CD14-positive monocyte (primary cell): ENCODE measurements around the gene KDM2A. TPM values are rescaled to one million over a fixed set of nuclear protein-coding genes. Genes with fewer than 3 reads are reported as not detected.

Source experiments
- DNase-seq, 3 donors: peaks; one replicate each; pipeline ENCODE4 v3.0.0-alpha.2; 2011 to 2022
- H2AFZ ChIP-seq: 2 replicates; pipeline ENCODE4 v1.6.0; 2012; ENCODE audit warnings: mild to moderate bottlenecking, low read depth, low read length, inconsistent platforms; ENCODE audit not compliant: insufficient read depth, poor library complexity, severe bottlenecking
- H3K27ac ChIP-seq, 2 donors: 1 replicate in 1 of 2; 2 replicates in 1 of 2; pipeline ENCODE4 v1.5.1; 2012 to 2013; ENCODE audit warnings: low read length in 2 of 2, control low read depth in 1 of 2, inconsistent platforms in 1 of 2, low read depth in 1 of 2, mild to moderate bottlenecking in 1 of 2
- H3K27me3 ChIP-seq, 2 donors: one replicate each; pipeline versions ENCODE4 v1.6.0 to v1.6.1; 2011 to 2013; ENCODE audit warnings: low read length in 2 of 2; ENCODE audit not compliant: control insufficient read depth in 2 of 2, insufficient read depth in 2 of 2
- H3K36me3 ChIP-seq, 2 donors: replicated peaks in 1 of 2; 1 replicate in 1 of 2; 2 replicates in 1 of 2; pipeline versions ENCODE4 v1.5.1 to v1.6.1; 2012 to 2013; ENCODE audit warnings: low read length in 2 of 2, control low read depth in 1 of 2, inconsistent platforms in 1 of 2, mild to moderate bottlenecking in 1 of 2; ENCODE audit not compliant: insufficient read depth in 2 of 2, control insufficient read depth in 1 of 2
- H3K4me1 ChIP-seq, 2 donors: 1 replicate in 1 of 2; 2 replicates in 1 of 2; pipeline versions ENCODE4 v1.5.1 to v1.6.1; 2012 to 2013; ENCODE audit warnings: low read length in 2 of 2, control low read depth in 1 of 2, inconsistent platforms in 1 of 2, mild to moderate bottlenecking in 1 of 2, moderate library complexity in 1 of 2; ENCODE audit not compliant: insufficient read depth in 2 of 2, control insufficient read depth in 1 of 2
- H3K4me2 ChIP-seq: replicated peaks from 2 replicates; pipeline ENCODE3; 2012; ENCODE audit warnings: low read length, moderate library complexity, mild to moderate bottlenecking; ENCODE audit not compliant: poor library complexity, severe bottlenecking; ENCODE audit errors: extremely low read depth
- H3K4me3 ChIP-seq, 3 experiments: fragments of 200-600 bp in 1 of 3; sonication (generic) in 1 of 3; replicated peaks in 1 of 3; 1 replicate in 2 of 3; 2 replicates in 1 of 3; pipeline ENCODE4 v1.5.1; 2011 to 2013; ENCODE audit warnings: low read length in 3 of 3, mild to moderate bottlenecking in 3 of 3, control low read depth in 2 of 3, low read depth in 2 of 3, inconsistent platforms in 1 of 3, moderate library complexity in 1 of 3
- H3K79me2 ChIP-seq: 2 replicates; pipeline ENCODE4 v1.6.0; 2012; ENCODE audit warnings: mild to moderate bottlenecking, control low read depth, inconsistent platforms, low read length, moderate library complexity; ENCODE audit not compliant: insufficient read depth
- H3K9ac ChIP-seq: 2 replicates; pipeline ENCODE4 v1.6.0; 2017; ENCODE audit warnings: low read length, mild to moderate bottlenecking; ENCODE audit not compliant: insufficient read depth, poor library complexity, severe bottlenecking
- H3K9me3 ChIP-seq, 2 donors: replicated peaks in 1 of 2; 1 replicate in 1 of 2; 2 replicates in 1 of 2; pipeline versions ENCODE4 v1.5.1 to v1.6.1; 2012 to 2013; ENCODE audit warnings: low read length in 2 of 2, control low read depth in 1 of 2; ENCODE audit not compliant: control insufficient read depth in 1 of 2, insufficient read depth in 1 of 2
- H4K20me1 ChIP-seq: 2 replicates; pipeline ENCODE4 v1.6.0; 2012; ENCODE audit warnings: mild to moderate bottlenecking, low read length, control low read depth, moderate library complexity; ENCODE audit not compliant: insufficient read depth
- H3K27ac Mint-ChIP-seq, 7 donors: one replicate each; pipeline ENCODE4 v1.8.0; 2020; ENCODE audit warnings: mild to moderate bottlenecking in 7 of 7, mixed read lengths in 7 of 7, moderate library complexity in 6 of 7, inconsistent platforms in 2 of 7
- H3K27me3 Mint-ChIP-seq, 3 donors: one replicate each; pipeline ENCODE4 v1.8.0; 2021 to 2022; ENCODE audit warnings: low read depth in 3 of 3, mild to moderate bottlenecking in 3 of 3, mixed read lengths in 3 of 3, moderate library complexity in 3 of 3, inconsistent platforms in 1 of 3
- H3K36me3 Mint-ChIP-seq, 2 donors: one replicate each; pipeline ENCODE4 v1.8.0; 2020; ENCODE audit warnings: mixed read lengths in 2 of 2, inconsistent platforms in 1 of 2, mild to moderate bottlenecking in 1 of 2
- H3K4me1 Mint-ChIP-seq: one replicate; pipeline ENCODE4 v1.8.0; 2020; ENCODE audit warnings: mild to moderate bottlenecking, mixed read lengths
- H3K4me3 Mint-ChIP-seq, 2 donors: one replicate each; pipeline ENCODE4 v1.8.0; 2020; ENCODE audit warnings: mild to moderate bottlenecking in 2 of 2, mixed read lengths in 2 of 2, moderate library complexity in 1 of 2
- H3K9me3 Mint-ChIP-seq, 7 donors: one replicate each; pipeline ENCODE4 v1.8.0; 2020 to 2022; ENCODE audit warnings: mixed read lengths in 7 of 7, mild to moderate bottlenecking in 6 of 7, moderate library complexity in 6 of 7, inconsistent platforms in 2 of 7
- WGBS: methylation state at CpG from one replicate; pipeline ENCODE4 v1.1.5; 2013; ENCODE audit warnings: missing lambda C conversion rate; ENCODE audit not compliant: insufficient coverage; 5-methylcytosine and 5-hydroxymethylcytosine counted together
- intact Hi-C, 2 donors: fragments of 100-400 bp; cut with micrococcal nuclease; formaldehyde crosslinking; loops; one replicate each; pipeline versions ENCODE4 v1.15.0 to v1.15.1; 2023
- polyA plus RNA-seq, 3 donors: library from polyadenylated mRNA; depleted of rRNA in 1 of 3; unstranded in 2 of 3; stranded (reverse) in 1 of 3; fragments of 300-500 nt in 2 of 3; fragments of >200 nt in 1 of 3; fragmentation: Illumina TruSeq in 2 of 3; gene quantifications; 1 replicate in 2 of 3; 2 replicates in 1 of 3; pipeline ENCODE4 v1.2.3, GENCODE V29; 2012 to 2021
- TF ChIP-seq, protein P1 (sequence below): fragments of 200-600 bp; IDR thresholded peaks from one replicate; pipeline ENCODE4 v1.8.0; 2022; ENCODE audit warnings: antibody characterized with exemption, mild to moderate bottlenecking

The KDM2A gene
- polyA plus RNA-seq, 3 donors, result 2.6 to 98.9 (median 3.9) TPM

DNA sequence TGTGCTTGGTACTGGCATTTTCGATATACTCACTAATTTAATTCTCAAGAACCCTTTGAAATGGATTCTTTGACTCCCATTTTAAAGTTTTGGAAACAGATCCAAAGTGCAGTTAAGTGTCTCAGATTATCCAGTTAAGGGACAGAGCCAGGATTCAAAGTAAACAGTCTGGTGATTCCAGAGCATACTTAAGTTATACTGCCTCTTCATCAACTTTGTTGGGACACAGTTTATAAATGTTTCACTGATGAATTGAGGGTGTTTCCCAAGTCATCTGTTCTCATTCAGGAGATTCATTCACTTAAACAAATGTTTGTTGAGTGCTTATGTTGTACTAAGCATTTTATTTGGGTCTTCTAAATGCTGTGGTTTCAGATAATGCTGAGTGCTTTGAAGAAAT, 17.1 kb downstream of the KDM2A start:
- H3K4me3 ChIP-seq, result no peak overlapping the region
- Mint-ChIP-seq H3K36me3 (peaks cover 75 to 94% of the 10 kb centered on the region in 2 donors), H3K27me3 (no peaks in the 10 kb centered on the region), H3K4me1 (no peaks in the 10 kb centered on the region), H3K9me3 (no peaks in the 10 kb centered on the region), H3K27ac (no peak overlapping the region), H3K4me3 (no peak overlapping the region)
- peaks cover 100% of the 10 kb centered on the region for H3K79me2 ChIP-seq
- intact Hi-C loops, result no loop called here
- peak overlapping the region in 1 of 2 donors; percentile 33 for H3K27ac ChIP-seq
- H3K27me3 ChIP-seq, result no peaks in the 10 kb centered on the region
- no peak overlapping the region for H3K9ac ChIP-seq
- peaks cover 85 to 100% of the 10 kb centered on the region in 2 donors for H3K36me3 ChIP-seq
- no peaks in the 10 kb centered on the region for H3K4me1 ChIP-seq
- no peaks in the 10 kb centered on the region for H3K9me3 ChIP-seq
- TF ChIP-seq, protein P1, sequence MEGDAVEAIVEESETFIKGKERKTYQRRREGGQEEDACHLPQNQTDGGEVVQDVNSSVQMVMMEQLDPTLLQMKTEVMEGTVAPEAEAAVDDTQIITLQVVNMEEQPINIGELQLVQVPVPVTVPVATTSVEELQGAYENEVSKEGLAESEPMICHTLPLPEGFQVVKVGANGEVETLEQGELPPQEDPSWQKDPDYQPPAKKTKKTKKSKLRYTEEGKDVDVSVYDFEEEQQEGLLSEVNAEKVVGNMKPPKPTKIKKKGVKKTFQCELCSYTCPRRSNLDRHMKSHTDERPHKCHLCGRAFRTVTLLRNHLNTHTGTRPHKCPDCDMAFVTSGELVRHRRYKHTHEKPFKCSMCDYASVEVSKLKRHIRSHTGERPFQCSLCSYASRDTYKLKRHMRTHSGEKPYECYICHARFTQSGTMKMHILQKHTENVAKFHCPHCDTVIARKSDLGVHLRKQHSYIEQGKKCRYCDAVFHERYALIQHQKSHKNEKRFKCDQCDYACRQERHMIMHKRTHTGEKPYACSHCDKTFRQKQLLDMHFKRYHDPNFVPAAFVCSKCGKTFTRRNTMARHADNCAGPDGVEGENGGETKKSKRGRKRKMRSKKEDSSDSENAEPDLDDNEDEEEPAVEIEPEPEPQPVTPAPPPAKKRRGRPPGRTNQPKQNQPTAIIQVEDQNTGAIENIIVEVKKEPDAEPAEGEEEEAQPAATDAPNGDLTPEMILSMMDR, result no peak
- peaks cover 100% of the 10 kb centered on the region for H4K20me1 ChIP-seq
- no peak overlapping the region for H3K4me2 ChIP-seq
- H2AFZ ChIP-seq, result no peak overlapping the region
- no CpG with 5 or more reads among the region's 1 CpG for WGBS
- DNase-seq, result no peak

DNA sequence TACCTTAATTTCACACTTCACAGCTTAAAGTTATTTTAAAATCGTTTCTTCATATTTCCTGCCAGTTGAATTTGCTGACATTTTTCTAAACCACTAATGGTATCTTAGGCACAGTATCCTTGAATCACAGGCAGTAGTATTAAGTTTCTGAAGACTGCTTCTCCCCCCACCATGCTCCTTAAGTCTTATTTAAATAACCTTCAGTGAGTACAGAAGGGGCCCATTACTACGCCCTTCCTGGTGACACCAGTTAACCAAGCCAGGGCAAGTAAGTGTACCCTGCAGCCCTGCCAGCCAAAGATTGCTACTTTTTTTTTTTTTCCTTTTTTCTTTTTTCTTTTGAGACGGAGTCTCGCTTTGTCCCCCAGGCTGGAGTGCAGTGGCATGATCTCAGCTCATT, 19.9 kb downstream of the KDM2A start:
- TF ChIP-seq, protein P1, result no peak
- Mint-ChIP-seq H3K27me3 (peaks cover 0 to 2% (median 0%) of the 10 kb centered on the region in 3 donors), H3K36me3 (peaks cover 65 to 89% of the 10 kb centered on the region in 2 donors), H3K9me3 (peaks cover 0 to 3% (median 0%) of the 10 kb centered on the region in 7 donors), H3K4me3 (no peak overlapping the region), H3K27ac (peak overlapping the region in 1 of 7 donors; percentile 60), H3K4me1 (no peaks in the 10 kb centered on the region)
- Histone ChIP-seq H3K27ac (no peak overlapping the region), H3K4me3 (no peak overlapping the region), H3K36me3 (peaks cover 69 to 92% of the 10 kb centered on the region in 2 donors), H4K20me1 (peaks cover 100% of the 10 kb centered on the region), H3K9ac (no peak overlapping the region), H3K4me1 (no peaks in the 10 kb centered on the region), H3K27me3 (no peaks in the 10 kb centered on the region), H3K79me2 (peaks cover 96% of the 10 kb centered on the region), H3K4me2 (no peak overlapping the region), H2AFZ (no peak overlapping the region), H3K9me3 (no peaks in the 10 kb centered on the region)
- DNase-seq, result no peak
- WGBS, result 100% methylated on average over 3 of the region's 4 CpGs
- intact Hi-C loops, result no loop called here
